Measurements from ENCODE around the gene CYBRD1. TPM values are rescaled to one million over a fixed set of nuclear protein-coding genes. Genes with fewer than 3 reads are reported as not detected.

CYBRD1 gene
- total and polyA plus RNA-seq, 10 of the 15 experiments (the other 5 are each of a cell fraction or from before 2014, with no cell fraction given): 10.8 to 51.9 (median 29.6) TPM

DNA sequence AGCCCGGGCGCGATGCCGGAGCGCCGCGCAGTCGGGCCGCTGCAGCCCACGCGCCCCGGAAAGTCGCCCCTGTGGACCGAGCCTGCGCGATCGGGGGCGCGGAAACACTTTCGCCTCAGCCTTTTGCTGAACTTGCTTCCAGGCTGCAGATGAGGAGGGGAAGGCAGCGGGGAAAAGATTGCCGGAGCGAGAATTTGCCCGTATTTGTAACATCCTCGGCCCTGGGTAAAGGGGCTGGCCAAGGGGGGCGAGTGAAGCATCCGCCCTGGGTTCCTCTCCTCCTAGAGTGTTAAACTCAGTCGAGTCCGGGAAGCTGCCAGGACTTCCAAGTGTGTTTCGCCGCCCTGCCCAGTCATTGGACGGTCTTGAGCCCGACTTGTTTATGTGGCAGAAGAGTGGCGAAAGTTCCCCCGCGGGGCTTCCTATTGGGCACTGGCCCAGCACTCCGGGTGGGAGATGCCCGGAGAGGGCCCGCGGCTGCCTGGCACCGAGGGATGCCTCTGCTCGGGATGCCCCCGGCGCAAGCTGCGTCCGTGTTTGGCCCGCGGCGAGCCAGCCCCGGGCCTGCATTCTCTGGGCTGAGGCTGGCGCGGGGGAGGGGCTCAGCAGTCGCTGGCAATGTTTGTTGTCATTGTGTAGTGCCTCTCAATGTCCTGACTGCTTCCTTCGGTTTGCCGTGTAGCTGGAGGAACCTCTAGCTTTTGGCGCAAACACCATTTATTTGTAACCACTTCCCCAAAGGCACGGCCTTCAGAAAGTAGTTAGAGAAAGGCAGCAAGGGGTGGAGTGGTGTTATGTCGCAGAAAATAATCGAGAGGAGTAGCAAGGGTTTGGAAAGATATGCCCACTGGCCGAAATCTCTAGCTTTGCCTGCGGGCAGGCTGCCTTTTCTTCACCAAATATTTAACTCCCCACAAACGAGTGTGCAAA is 1.1 kb downstream of the CYBRD1 start:
- POLR2A ChIA-PET: interaction anchor here (1.0 to 3.7 kb wide), 5 partner anchors 9 to 196 kb away, joined by 3 to 24 read pairs (median 4); no protein-coding TSS in a partner anchor
- no peaks in the 10 kb centered on the region for H3K9me3 ChIP-seq (replicated peaks; ENCODE audit: control insufficient read depth, insufficient read depth, low read length)
- H4K20me1 ChIP-seq (ENCODE audit: control insufficient read depth, insufficient read depth): 0 out of 2 replicates have a peak, but pooled peaks cover 2% of the 10 kb centered on the region
- H3K4me3 ChIP-seq: peak overlapping the region; percentile 95
- H3K4me2 ChIP-seq (ENCODE audit: control insufficient read depth, insufficient read depth): peak overlapping the region; percentile 85
- SMC1A ChIA-PET (ENCODE audit: uncharacterized antibody, unreplicated experiment): interaction anchor here (0.6 to 5.5 kb wide), 7 partner anchors 9 to 107 kb away, joined by 3 to 46 read pairs (median 4); partner anchors contain the start of genes DCAF17 and METTL8
- no peaks in the 10 kb centered on the region for H3K27me3 ChIP-seq (replicated peaks in 1 of 2; ENCODE audit: control insufficient read depth in 2 of 2, insufficient read depth in 2 of 2, low read length in 1 of 2)
- peak overlapping the region; percentile 72 for H2AFZ ChIP-seq (ENCODE audit: control insufficient read depth, low read depth, low read length)
- ATAC-seq (peak; percentile 70), FAIRE-seq (no peak), DNase-seq (ENCODE audit: low read depth, low spot score) (no peak)
- peak overlapping the region; percentile 77 for H3K9ac ChIP-seq (ENCODE audit: control insufficient read depth, insufficient read depth, low read length)
- no peaks in the 10 kb centered on the region; a peak in 1 of 4 replicates for H3K36me3 ChIP-seq (ENCODE audit: control insufficient read depth in 2 of 2, insufficient read depth in 2 of 2, low read length in 1 of 2)
- CTCF ChIA-PET: interaction anchor here (0.7 to 2.6 kb wide), 9 partner anchors 8 to 595 kb away, joined by 3 to 17 read pairs (median 3); partner anchors contain the start of gene GORASP2
- WGBS (ENCODE audit: insufficient coverage, insufficient replicate concordance, low lambda C conversion rate, missing lambda C conversion rate): 3% methylated on average over 62 of the region's 62 CpGs
- in situ Hi-C loops (cut with MboI): no loop called here
- RAD21 ChIA-PET (ENCODE audit: unreplicated experiment): interaction anchor here (1.2 to 3.7 kb wide), 4 partner anchors 9 to 107 kb away, joined by 3 to 13 read pairs (median 6); no protein-coding TSS in a partner anchor
- peaks cover 54% of the 10 kb centered on the region for H3K79me2 ChIP-seq (ENCODE audit: control insufficient read depth, insufficient read depth, low read length)
- peaks cover 6% of the 10 kb centered on the region; the same call in 1 of the 2 replicates for H3K4me1 ChIP-seq (ENCODE audit: control insufficient read depth, insufficient read depth, low read length)
- BruUV-seq (replicated peaks): no TSS peak
- intact Hi-C loops (cut with micrococcal nuclease; ENCODE audit: unreplicated experiment): loop anchor here (5.0 to 10.0 kb wide), 3 partner anchors 91 to 369 kb away; partner anchors contain the start of genes DCAF17 and METTL8
- peak overlapping the region; percentile 81 for H3K27ac ChIP-seq (ENCODE audit: control insufficient read depth, insufficient read depth)
- 0 out of 2 replicates have a peak, but pooled peaks have one; percentile 36 for TF ChIP-seq BACH1 (IDR thresholded peaks at IDR 0.05; ENCODE audit: borderline replicate concordance)
- TF ChIP-seq, protein P1, sequence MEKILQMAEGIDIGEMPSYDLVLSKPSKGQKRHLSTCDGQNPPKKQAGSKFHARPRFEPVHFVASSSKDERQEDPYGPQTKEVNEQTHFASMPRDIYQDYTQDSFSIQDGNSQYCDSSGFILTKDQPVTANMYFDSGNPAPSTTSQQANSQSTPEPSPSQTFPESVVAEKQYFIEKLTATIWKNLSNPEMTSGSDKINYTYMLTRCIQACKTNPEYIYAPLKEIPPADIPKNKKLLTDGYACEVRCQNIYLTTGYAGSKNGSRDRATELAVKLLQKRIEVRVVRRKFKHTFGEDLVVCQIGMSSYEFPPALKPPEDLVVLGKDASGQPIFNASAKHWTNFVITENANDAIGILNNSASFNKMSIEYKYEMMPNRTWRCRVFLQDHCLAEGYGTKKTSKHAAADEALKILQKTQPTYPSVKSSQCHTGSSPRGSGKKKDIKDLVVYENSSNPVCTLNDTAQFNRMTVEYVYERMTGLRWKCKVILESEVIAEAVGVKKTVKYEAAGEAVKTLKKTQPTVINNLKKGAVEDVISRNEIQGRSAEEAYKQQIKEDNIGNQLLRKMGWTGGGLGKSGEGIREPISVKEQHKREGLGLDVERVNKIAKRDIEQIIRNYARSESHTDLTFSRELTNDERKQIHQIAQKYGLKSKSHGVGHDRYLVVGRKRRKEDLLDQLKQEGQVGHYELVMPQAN (conservative IDR thresholded peaks at IDR 0.05): peak; percentile 34; the same call in 1 of the 2 replicates
- 0 out of 2 replicates have a peak, but pooled peaks have one; percentile 9 for TF ChIP-seq POLR2AphosphoS2 (IDR thresholded peaks at IDR 0.05; ENCODE audit: low read depth, low read length)
- 0 out of 3 replicates have a peak, but pooled peaks of 1 of the 2 experiments have one; percentile 13 for TF ChIP-seq EGR1 (IDR thresholded peaks at IDR 0.05; ENCODE audit: borderline replicate concordance in 1 of 2, low read depth in 2 of 2, low read length in 2 of 2)
- peak; percentile 43; the same call in 1 of the 2 replicates for TF ChIP-seq SPI1 (IDR thresholded peaks at IDR 0.05; ENCODE audit: borderline replicate concordance, insufficient read depth, low read depth, low read length)
- TF ChIP-seq NFYB (IDR thresholded peaks at IDR 0.05; ENCODE audit: insufficient read depth, low read depth, low read length): peak; percentile 61; the same call in 1 of the 2 replicates
- peak; percentile 53 for TF ChIP-seq IKZF1 (conservative IDR thresholded peaks at IDR 0.05)
- TF ChIP-seq TAF1 (IDR thresholded peaks at IDR 0.05; ENCODE audit: borderline replicate concordance, low read depth, low read length): no peak
- 0 out of 2 replicates have a peak, but pooled peaks have one; percentile 19 for TF ChIP-seq YY1 (IDR thresholded peaks at IDR 0.05; ENCODE audit: low read depth, low read length)
- 0 out of 2 replicates have a peak, but pooled peaks have one; percentile 54 for TF ChIP-seq MXI1 (IDR thresholded peaks at IDR 0.05; ENCODE audit: low read depth, low read length)
- TF ChIP-seq IKZF2 (IDR thresholded peaks at IDR 0.05): peak in 1 of 2 experiments; percentile 8; a peak in 2 of 4 replicates
- peak; percentile 32; the same call in 1 of the 2 replicates for TF ChIP-seq DPF2 (IDR thresholded peaks at IDR 0.05)
- 0 out of 2 replicates have a peak, but pooled peaks have one; percentile 13 for TF ChIP-seq LARP7 (IDR thresholded peaks at IDR 0.05)
- TF ChIP-seq ASH2L (IDR thresholded peaks at IDR 0.05; ENCODE audit: borderline replicate concordance, low read depth): 0 out of 2 replicates have a peak, but pooled peaks have one; percentile 48
- TF ChIP-seq, protein P2, sequence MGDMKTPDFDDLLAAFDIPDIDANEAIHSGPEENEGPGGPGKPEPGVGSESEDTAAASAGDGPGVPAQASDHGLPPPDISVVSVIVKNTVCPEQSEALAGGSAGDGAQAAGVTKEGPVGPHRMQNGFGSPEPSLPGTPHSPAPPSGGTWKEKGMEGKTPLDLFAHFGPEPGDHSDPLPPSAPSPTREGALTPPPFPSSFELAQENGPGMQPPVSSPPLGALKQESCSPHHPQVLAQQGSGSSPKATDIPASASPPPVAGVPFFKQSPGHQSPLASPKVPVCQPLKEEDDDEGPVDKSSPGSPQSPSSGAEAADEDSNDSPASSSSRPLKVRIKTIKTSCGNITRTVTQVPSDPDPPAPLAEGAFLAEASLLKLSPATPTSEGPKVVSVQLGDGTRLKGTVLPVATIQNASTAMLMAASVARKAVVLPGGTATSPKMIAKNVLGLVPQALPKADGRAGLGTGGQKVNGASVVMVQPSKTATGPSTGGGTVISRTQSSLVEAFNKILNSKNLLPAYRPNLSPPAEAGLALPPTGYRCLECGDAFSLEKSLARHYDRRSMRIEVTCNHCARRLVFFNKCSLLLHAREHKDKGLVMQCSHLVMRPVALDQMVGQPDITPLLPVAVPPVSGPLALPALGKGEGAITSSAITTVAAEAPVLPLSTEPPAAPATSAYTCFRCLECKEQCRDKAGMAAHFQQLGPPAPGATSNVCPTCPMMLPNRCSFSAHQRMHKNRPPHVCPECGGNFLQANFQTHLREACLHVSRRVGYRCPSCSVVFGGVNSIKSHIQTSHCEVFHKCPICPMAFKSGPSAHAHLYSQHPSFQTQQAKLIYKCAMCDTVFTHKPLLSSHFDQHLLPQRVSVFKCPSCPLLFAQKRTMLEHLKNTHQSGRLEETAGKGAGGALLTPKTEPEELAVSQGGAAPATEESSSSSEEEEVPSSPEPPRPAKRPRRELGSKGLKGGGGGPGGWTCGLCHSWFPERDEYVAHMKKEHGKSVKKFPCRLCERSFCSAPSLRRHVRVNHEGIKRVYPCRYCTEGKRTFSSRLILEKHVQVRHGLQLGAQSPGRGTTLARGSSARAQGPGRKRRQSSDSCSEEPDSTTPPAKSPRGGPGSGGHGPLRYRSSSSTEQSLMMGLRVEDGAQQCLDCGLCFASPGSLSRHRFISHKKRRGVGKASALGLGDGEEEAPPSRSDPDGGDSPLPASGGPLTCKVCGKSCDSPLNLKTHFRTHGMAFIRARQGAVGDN (IDR thresholded peaks at IDR 0.05): peak; percentile 42; the same call in 1 of the 2 replicates
